Natural killer cell (primary cell): ENCODE data around the gene HHAT. TPM values are rescaled to one million over a fixed set of nuclear protein-coding genes. Genes with fewer than 3 reads are reported as not detected.

Source experiments
- ATAC-seq, 3 donors: fragments of 150-1000 bp in 2 of 3; fragments of 200-7000 bp in 1 of 3; cut with Tn5 transposase; 1 replicate in 1 of 3; 2 replicates in 2 of 3; pipeline ENCODE4 v1.10.0; 2021; ENCODE audit warnings: mild to moderate bottlenecking in 2 of 3, moderate library complexity in 2 of 3
- DNase-seq, 2 donors: peaks; one replicate each; pipeline versions ENCODE4 v3.0.0 to v3.0.0-alpha.2; 2013 to 2021; ENCODE audit warnings: mixed read lengths in 1 of 2
- H3K27ac ChIP-seq: one replicate; pipeline ENCODE4 v1.5.1; 2013; ENCODE audit warnings: mild to moderate bottlenecking, low read length
- H3K27me3 ChIP-seq: one replicate; pipeline ENCODE4 v1.6.1; 2013; ENCODE audit warnings: low read length; ENCODE audit not compliant: control insufficient read depth, insufficient read depth
- H3K36me3 ChIP-seq: one replicate; pipeline ENCODE4 v1.6.1; 2013; ENCODE audit warnings: low read length; ENCODE audit not compliant: control insufficient read depth, insufficient read depth
- H3K4me1 ChIP-seq: one replicate; pipeline ENCODE4 v1.6.1; 2013; ENCODE audit warnings: low read length; ENCODE audit not compliant: control insufficient read depth, insufficient read depth
- H3K4me3 ChIP-seq: one replicate; pipeline ENCODE4 v1.5.1; 2013; ENCODE audit warnings: low read length
- H3K9me3 ChIP-seq: one replicate; pipeline ENCODE4 v1.6.1; 2013; ENCODE audit warnings: low read length; ENCODE audit not compliant: control insufficient read depth, insufficient read depth
- H3K27ac Mint-ChIP-seq, 2 donors: one replicate each; pipeline ENCODE4 v1.8.0; 2022; ENCODE audit warnings: mild to moderate bottlenecking in 2 of 2, mixed read lengths in 2 of 2, moderate library complexity in 1 of 2
- H3K27me3 Mint-ChIP-seq, 2 donors: one replicate each; pipeline ENCODE4 v1.8.0; 2022; ENCODE audit warnings: low read depth in 2 of 2, mixed read lengths in 2 of 2
- H3K36me3 Mint-ChIP-seq: one replicate; pipeline ENCODE4 v1.8.0; 2022; ENCODE audit warnings: mixed read lengths
- H3K4me1 Mint-ChIP-seq, 2 donors: one replicate each; pipeline ENCODE4 v1.8.0; 2022; ENCODE audit warnings: mixed read lengths in 2 of 2
- H3K4me3 Mint-ChIP-seq: one replicate; pipeline ENCODE4 v1.8.0; 2022; ENCODE audit warnings: mild to moderate bottlenecking, moderate library complexity, mixed read lengths
- H3K9me3 Mint-ChIP-seq, 2 donors: one replicate each; pipeline ENCODE4 v1.8.0; 2022; ENCODE audit warnings: mixed read lengths in 2 of 2
- WGBS: methylation state at CpG from one replicate; pipeline ENCODE4 v1.1.7; 2013; ENCODE audit warnings: missing lambda C conversion rate; ENCODE audit not compliant: insufficient coverage; 5-methylcytosine and 5-hydroxymethylcytosine counted together
- intact Hi-C: fragments of 100-400 bp; cut with micrococcal nuclease; formaldehyde crosslinking; loops from one replicate; pipeline ENCODE4 v1.14.2; 2022
- total RNA-seq, 4 donors: library from RNA; stranded (reverse); fragments of 120-200 nt in 1 of 4; gene quantifications; one replicate each; pipeline versions ENCODE4 v1.2.3 to v1.2.4, GENCODE V29; 2013 to 2022
- TF ChIP-seq, protein P1 (sequence below): fragments of 200-600 bp; IDR thresholded peaks from one replicate; pipeline ENCODE4 v1.8.0; 2022; ENCODE audit warnings: antibody characterized with exemption

The HHAT gene
- total RNA-seq, 3 donors from 2014 or later (not counting 1 experiment from before 2014, with no cell fraction given), result 0.79 to 1.1 (median 0.82) TPM

DNA sequence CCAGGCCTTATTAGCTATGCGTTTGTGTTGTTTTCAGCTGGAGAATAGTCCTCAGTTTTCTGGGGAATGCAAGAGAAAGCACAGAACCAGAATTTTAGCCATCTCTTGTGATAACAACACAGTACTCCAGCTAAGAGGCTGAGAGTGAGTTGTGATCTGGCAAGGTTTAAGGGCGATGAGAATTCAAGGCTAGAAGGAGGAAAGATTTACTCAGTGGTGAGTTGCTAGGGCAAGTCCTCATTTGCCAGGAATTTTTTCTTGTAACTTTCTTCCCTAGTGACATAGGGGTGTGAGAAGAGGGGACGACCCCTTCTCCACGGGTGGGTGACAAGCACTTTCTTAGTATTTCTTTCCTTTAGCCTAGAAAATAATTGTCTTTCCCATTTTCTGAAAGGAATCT, 53.2 kb downstream of the HHAT start:
- Histone ChIP-seq H3K4me1 (no peaks in the 10 kb centered on the region), H3K36me3 (no peaks in the 10 kb centered on the region), H3K4me3 (no peak overlapping the region), H3K27ac (no peak overlapping the region), H3K27me3 (no peaks in the 10 kb centered on the region), H3K9me3 (no peaks in the 10 kb centered on the region)
- no peaks in the 10 kb centered on the region for H3K4me1 Mint-ChIP-seq
- intact Hi-C loops, result no loop called here
- H3K9me3 Mint-ChIP-seq, result no peaks in the 10 kb centered on the region
- H3K27ac Mint-ChIP-seq, result no peak overlapping the region
- no peaks in the 10 kb centered on the region for H3K36me3 Mint-ChIP-seq
- TF ChIP-seq, protein P1, sequence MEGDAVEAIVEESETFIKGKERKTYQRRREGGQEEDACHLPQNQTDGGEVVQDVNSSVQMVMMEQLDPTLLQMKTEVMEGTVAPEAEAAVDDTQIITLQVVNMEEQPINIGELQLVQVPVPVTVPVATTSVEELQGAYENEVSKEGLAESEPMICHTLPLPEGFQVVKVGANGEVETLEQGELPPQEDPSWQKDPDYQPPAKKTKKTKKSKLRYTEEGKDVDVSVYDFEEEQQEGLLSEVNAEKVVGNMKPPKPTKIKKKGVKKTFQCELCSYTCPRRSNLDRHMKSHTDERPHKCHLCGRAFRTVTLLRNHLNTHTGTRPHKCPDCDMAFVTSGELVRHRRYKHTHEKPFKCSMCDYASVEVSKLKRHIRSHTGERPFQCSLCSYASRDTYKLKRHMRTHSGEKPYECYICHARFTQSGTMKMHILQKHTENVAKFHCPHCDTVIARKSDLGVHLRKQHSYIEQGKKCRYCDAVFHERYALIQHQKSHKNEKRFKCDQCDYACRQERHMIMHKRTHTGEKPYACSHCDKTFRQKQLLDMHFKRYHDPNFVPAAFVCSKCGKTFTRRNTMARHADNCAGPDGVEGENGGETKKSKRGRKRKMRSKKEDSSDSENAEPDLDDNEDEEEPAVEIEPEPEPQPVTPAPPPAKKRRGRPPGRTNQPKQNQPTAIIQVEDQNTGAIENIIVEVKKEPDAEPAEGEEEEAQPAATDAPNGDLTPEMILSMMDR, result no peak
- WGBS, result 93% methylated on average over 3 of the region's 4 CpGs
- H3K27me3 Mint-ChIP-seq, result peaks cover 7 to 14% of the 10 kb centered on the region in 2 donors
- no peak for ATAC-seq
- no peak overlapping the region for H3K4me3 Mint-ChIP-seq
- no peak for DNase-seq

DNA sequence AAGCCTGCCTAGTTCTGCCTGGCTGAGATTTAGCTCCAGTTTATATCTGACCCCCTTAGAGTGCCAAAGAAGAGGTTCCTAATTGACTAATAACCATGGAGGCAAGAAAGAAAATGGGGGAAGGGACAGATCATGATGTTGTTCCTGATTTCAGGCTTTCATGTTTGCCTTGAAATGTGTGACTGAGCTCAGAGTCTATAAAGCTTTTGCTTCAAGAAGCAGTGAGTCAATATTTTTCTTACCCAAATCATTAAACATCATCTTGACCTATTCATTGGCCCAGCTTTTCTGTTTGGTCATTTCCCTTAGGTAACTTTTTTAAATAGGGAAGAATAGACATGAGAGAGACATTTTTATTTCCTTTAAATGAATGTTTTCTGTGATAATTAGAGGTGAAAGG, 55.9 kb downstream of the HHAT start:
- TF ChIP-seq, protein P1, result no peak
- intact Hi-C loops, result no loop called here

DNA sequence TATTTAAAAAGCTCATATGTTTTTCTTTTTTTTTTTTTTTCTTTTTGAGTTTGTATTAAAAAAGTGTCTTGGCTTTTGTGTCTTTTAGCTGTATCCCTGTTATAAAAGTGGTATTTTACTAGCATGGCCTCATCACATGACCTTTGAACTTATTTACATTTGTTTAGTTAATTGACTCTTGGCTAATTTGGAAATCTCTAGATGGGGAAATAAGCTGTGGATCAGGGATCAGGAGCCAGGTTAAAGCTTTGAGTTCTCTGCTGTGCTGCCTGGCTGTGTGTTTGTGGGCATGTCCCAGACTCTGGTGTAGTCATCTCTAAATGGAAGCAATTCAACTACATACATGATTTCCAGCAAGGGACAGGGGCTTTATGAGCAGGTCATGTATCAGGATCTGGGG, 56.5 kb downstream of the HHAT start:
- ATAC-seq, result no peak
- Mint-ChIP-seq H3K9me3 (no peaks in the 10 kb centered on the region), H3K36me3 (no peaks in the 10 kb centered on the region), H3K27me3 (peaks cover 0 to 7% of the 10 kb centered on the region in 2 donors), H3K4me3 (no peak overlapping the region), H3K4me1 (no peaks in the 10 kb centered on the region), H3K27ac (no peak overlapping the region)
- no peak overlapping the region for H3K27ac ChIP-seq
- no peaks in the 10 kb centered on the region for H3K9me3 ChIP-seq
- H3K4me3 ChIP-seq, result no peak overlapping the region
- no peaks in the 10 kb centered on the region for H3K27me3 ChIP-seq
- no peak for DNase-seq
- no peaks in the 10 kb centered on the region for H3K4me1 ChIP-seq
- no peaks in the 10 kb centered on the region for H3K36me3 ChIP-seq
- TF ChIP-seq, protein P1, result no peak
- intact Hi-C loops, result no loop called here

More for the DNA sequence above, 55.9 kb downstream of the HHAT start:
- Histone ChIP-seq H3K27ac (no peak overlapping the region), H3K4me1 (no peaks in the 10 kb centered on the region), H3K4me3 (no peak overlapping the region), H3K9me3 (no peaks in the 10 kb centered on the region), H3K36me3 (no peaks in the 10 kb centered on the region), H3K27me3 (no peaks in the 10 kb centered on the region)
- Mint-ChIP-seq H3K27me3 (peaks cover 0 to 7% of the 10 kb centered on the region in 2 donors), H3K27ac (no peak overlapping the region), H3K36me3 (no peaks in the 10 kb centered on the region), H3K9me3 (no peaks in the 10 kb centered on the region), H3K4me3 (no peak overlapping the region), H3K4me1 (no peaks in the 10 kb centered on the region)
- ATAC-seq (no peak), DNase-seq (no peak)

DNA sequence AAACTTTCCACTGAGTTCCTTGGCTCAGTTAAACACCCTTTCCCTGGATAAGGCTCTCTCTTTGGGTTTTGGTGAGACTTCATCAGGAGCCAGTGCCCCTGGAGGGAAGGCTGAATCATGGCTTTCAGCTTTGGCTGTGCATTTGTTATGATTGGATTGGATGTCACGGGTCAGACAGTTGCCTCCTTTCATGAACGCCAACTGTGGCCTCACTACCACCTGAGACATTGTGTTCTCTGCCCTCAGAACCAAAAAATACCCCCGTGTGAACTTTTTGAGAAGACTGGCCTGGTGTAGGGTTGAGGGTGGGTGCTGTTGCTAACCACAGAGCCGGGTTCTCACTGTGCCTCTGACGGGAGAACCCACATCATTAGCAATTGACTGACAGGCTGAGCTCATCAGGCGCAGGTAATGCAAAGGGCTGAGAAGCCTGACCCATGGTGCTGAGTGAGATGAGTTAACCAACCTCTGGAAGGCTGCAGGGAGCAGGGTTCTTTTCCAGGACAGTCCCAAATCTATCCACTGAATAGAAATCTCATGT, 65.6 kb downstream of the HHAT start:
- peaks cover 7% of the 10 kb centered on the region for H3K4me1 ChIP-seq
- TF ChIP-seq, protein P1, result no peak
- intact Hi-C loops, result no loop called here
- Mint-ChIP-seq H3K4me1 (peaks cover 14 to 16% of the 10 kb centered on the region in 2 donors), H3K27me3 (no peaks in the 10 kb centered on the region), H3K9me3 (no peaks in the 10 kb centered on the region), H3K36me3 (no peaks in the 10 kb centered on the region), H3K4me3 (no peak overlapping the region), H3K27ac (no peak overlapping the region)
- H3K4me3 ChIP-seq, result no peak overlapping the region
- no peaks in the 10 kb centered on the region for H3K36me3 ChIP-seq
- ATAC-seq (peak in 2 of 3 donors; percentile 81 to 89), DNase-seq (peak in 1 of 2 donors; percentile 38)
- H3K27me3 ChIP-seq, result no peaks in the 10 kb centered on the region
- no peaks in the 10 kb centered on the region for H3K9me3 ChIP-seq
- no peak overlapping the region for H3K27ac ChIP-seq
- WGBS, result 31% methylated on average over 5 of the region's 6 CpGs
